ENCODE data around the gene FLNB. TPM values are rescaled to one million over a fixed set of nuclear protein-coding genes. Genes with fewer than 3 reads are reported as not detected.

The FLNB gene
- 34.8 TPM for total RNA-seq
- long read RNA-seq, transcript FLNB-211 (4 exons, 932 nt), result major isoform, 11 of 32 reads
- long read RNA-seq, partial matches to known transcripts, result 13 of 32 reads
- long read RNA-seq, other reads (novel, unspliced or antisense), result 8 of 32 reads

GRCh38 chr3:58008141-58009025, at the start of gene FLNB:
FLNB (plus strand) TSS chr3:58008422; CDS start chr3:58008565, 143 bp downstream.
- intact Hi-C loops (cut with micrococcal nuclease), result no loop called here
- no peaks in the 10 kb centered on the region for H3K9me3 ChIP-seq (replicated peaks)
- peak; percentile 80 for TF ChIP-seq CTCF (IDR thresholded peaks at IDR 0.05; ENCODE audit: borderline replicate concordance)
- H3K4me3 ChIP-seq, result peak within 1 kb of the TSS; percentile 97
- H3K36me3 ChIP-seq, result no peaks in the 10 kb centered on the region
- peaks cover 55% of the 10 kb centered on the region for H3K4me1 ChIP-seq
- H3K27ac ChIP-seq (replicated peaks), result peak within 1 kb of the TSS; percentile 86
- no peaks in the 10 kb centered on the region for H3K27me3 ChIP-seq (ENCODE audit: low read depth)
- DNase-seq, result peak; percentile 62

DNA sequence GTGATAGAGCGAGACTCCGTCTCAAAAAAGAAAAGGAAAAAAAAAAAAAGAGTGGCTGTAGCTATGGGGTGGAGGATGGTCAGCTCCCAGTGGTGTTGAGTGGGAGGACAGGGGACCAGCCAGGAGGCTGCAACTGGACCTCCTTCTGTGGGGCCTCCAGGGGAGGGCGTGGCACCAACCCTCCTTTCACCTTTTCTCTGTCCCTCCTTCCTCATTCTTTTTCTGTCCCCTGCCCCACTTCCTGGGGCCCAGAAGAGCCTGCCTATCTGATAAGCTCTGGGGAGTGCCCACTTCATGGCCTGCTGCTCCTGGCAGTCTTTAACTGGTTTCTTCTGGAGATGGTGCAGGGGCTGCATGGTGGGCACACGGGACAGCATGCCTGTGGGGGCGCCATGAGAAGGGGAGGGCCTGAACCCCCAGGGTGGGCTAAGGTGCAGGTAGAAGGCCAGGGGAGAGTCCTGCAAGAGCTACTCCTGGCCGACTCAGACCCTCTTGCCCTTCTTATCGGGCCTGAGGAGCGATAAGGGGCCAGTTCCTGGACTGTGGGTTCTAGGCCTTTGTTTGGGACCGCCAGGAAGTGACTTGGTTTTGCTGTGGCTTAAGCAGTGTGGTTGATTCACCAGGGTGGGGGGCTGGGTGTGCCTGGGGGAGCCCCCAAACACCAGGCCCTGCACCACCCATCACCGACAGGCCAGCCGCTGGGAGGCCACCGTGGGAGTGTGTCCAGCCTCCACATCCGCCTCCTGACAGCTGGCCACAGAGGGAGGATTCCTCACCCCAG, 49.4 kb upstream of the FLNB start:
- peak; percentile 48 for DNase-seq
- no peak for TF ChIP-seq CTCF (IDR thresholded peaks at IDR 0.05; ENCODE audit: borderline replicate concordance)
- Histone ChIP-seq H3K27me3 (ENCODE audit: low read depth) (no peaks in the 10 kb centered on the region), H3K27ac (replicated peaks) (peak overlapping the region; percentile 81), H3K36me3 (no peaks in the 10 kb centered on the region), H3K4me1 (peaks cover 36% of the 10 kb centered on the region), H3K4me3 (peak overlapping the region; percentile 25), H3K9me3 (replicated peaks) (no peaks in the 10 kb centered on the region)
- intact Hi-C loops (cut with micrococcal nuclease), result no loop called here

DNA sequence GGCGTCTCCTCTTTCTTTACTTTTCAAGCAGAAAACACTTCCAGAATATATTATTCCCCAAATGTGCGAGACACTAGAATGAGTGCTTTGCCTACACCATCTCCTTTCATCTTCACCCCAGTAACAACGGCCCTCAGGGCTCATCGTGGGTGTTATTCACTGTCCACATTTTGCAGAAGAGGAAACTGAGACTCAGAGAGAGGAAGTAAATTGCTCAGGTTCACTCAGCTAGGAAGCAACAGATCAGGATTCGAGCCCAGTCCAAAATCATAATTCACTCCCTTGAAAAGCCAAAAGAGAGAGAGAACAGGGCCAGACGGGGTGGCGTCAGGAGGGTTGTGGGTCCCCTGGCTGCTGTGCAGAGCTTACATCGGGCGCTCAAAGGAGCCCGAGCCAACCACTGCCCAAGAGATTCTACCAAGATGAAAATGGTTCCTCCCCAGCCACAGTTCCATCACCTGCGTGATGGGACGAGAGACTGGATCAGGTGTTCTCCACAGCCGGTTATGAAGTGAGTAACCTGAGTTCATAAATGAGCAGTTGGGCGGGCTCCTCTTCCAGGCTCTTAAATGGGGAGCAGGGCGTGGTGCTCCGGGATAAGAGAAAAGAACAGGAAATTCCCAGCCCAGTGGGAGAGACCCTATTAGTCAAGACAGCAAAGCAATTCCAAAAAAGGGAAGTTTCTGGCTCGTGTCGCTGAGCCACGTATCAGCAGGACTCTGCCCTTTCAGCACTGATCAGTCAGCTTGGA, 48.6 kb upstream of the FLNB start:
- peak overlapping the region; percentile 81 for H3K27ac ChIP-seq (replicated peaks)
- no peak for TF ChIP-seq CTCF (IDR thresholded peaks at IDR 0.05; ENCODE audit: borderline replicate concordance)
- no peak for DNase-seq

GRCh38 chr3:57960174-57960505, 48.1 kb upstream of the FLNB start:
- H3K4me1 ChIP-seq, result peaks cover 36% of the 10 kb centered on the region
- DNase-seq, result no peak
- no peaks in the 10 kb centered on the region for H3K36me3 ChIP-seq
- no peak for TF ChIP-seq CTCF (IDR thresholded peaks at IDR 0.05; ENCODE audit: borderline replicate concordance)
- intact Hi-C loops (cut with micrococcal nuclease), result no loop called here
- peak overlapping the region; percentile 81 for H3K27ac ChIP-seq (replicated peaks)
- no peaks in the 10 kb centered on the region for H3K9me3 ChIP-seq (replicated peaks)
- H3K27me3 ChIP-seq (ENCODE audit: low read depth), result no peaks in the 10 kb centered on the region
- no peak overlapping the region for H3K4me3 ChIP-seq

More for the DNA sequence above, 48.6 kb upstream of the FLNB start:
- Histone ChIP-seq H3K9me3 (replicated peaks) (no peaks in the 10 kb centered on the region), H3K36me3 (no peaks in the 10 kb centered on the region), H3K4me1 (peaks cover 36% of the 10 kb centered on the region), H3K27me3 (ENCODE audit: low read depth) (no peaks in the 10 kb centered on the region), H3K4me3 (peak overlapping the region; percentile 25)
- intact Hi-C loops (cut with micrococcal nuclease), result no loop called here

Measured in left ventricle myocardium inferior (tissue), 1 donor.